ENCODE data around the gene GPR108. TPM values are rescaled to one million over a fixed set of nuclear protein-coding genes. Genes with fewer than 3 reads are reported as not detected.

Gene GPR108
- total and polyA plus RNA-seq, 2 of the 13 experiments (the other 11 are each of a cell fraction or from before 2014, with no cell fraction given) = 36.4 to 63.0 TPM

DNA sequence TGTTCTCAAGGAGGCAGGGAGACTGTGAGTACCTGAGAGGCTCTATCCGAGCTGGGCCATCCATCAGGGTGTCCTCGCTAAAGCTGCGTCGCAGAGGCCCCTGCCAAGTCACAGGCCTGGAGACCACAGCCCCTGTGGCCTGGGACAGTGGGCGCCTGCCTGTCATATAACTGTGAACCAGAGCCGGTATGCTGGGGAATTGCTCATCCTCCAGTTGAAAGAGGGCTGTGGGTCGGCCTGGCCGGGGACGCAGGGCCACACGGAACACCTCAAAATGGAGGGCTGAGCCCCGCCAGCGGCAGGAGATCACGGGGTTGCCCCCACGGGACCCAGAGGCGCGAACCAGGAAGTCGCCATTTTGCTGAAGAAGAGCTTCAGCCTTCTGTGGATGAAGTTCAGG, 23.2 kb upstream of the GPR108 start:
- ATAC-seq = no peak
- H4K20me1 ChIP-seq (ENCODE audit: insufficient read depth, low read length) = no peaks in the 10 kb centered on the region
- intact Hi-C loops (cut with micrococcal nuclease; ENCODE audit: unreplicated experiment) (no loop called here), in situ Hi-C loops (cut with HindIII; ENCODE audit: extremely low pct_ligation_motif_present, low pct_unique_long_range_greater_than_20kb) (no loop called here)
- H3K27me3 ChIP-seq (ENCODE audit: control insufficient read depth in 1 of 2, insufficient read depth in 2 of 2, low read length in 2 of 2) = no peaks in the 10 kb centered on the region
- ChIA-PET CTCF (ENCODE audit: low intra/inter-chr PET ratio, low total read pairs) (no interaction called here), POLR2A (interaction anchor here (1.8 to 1.9 kb wide), 2 partner anchors 8 to 40 kb away, joined by 4 to 8 read pairs; partner anchors contain the start of gene C3)
- WGBS (ENCODE audit: low lambda C conversion rate) = 96% methylated on average over 11 of the region's 17 CpGs
- FAIRE-seq = no peak
- no peak overlapping the region for H3K9ac ChIP-seq (ENCODE audit: insufficient read depth, low read depth, low read length)
- no TSS peak for BruUV-seq (replicated peaks)
- peaks cover 22% of the 10 kb centered on the region for H3K4me1 ChIP-seq (ENCODE audit: insufficient read depth, low read length)
- no peak for DNase-seq (ENCODE audit: low spot score)
- H3K9me3 ChIP-seq (ENCODE audit: low read length) = no peaks in the 10 kb centered on the region
- H3K27ac ChIP-seq (ENCODE audit: extremely low read length, insufficient read depth, low read length) = no peak overlapping the region
- H3K79me2 ChIP-seq (ENCODE audit: insufficient read depth, low read length) = no peaks in the 10 kb centered on the region
- H3K36me3 ChIP-seq (replicated peaks in 1 of 2; ENCODE audit: control insufficient read depth in 1 of 2, insufficient read depth in 2 of 2, low read length in 2 of 2) = no peaks in the 10 kb centered on the region
- no peak overlapping the region for H2AFZ ChIP-seq (ENCODE audit: low read length)
- H3K4me2 ChIP-seq (ENCODE audit: low read depth, low read length) = no peak overlapping the region
- no peak overlapping the region for H3K4me3 ChIP-seq (replicated peaks in 1 of 3; ENCODE audit: insufficient read depth in 1 of 3, low read depth in 2 of 3, low read length in 3 of 3)
- TF ChIP-seq ZNF138 (CRISPR knock-in tag; IDR thresholded peaks at IDR 0.05; ENCODE audit: low read depth) (no peak), KMT2A (CRISPR knock-in tag; IDR thresholded peaks at IDR 0.05) (no peak), ZC3H4 (CRISPR knock-in tag; IDR thresholded peaks at IDR 0.05; ENCODE audit: borderline replicate concordance) (no peak), MAZ (IDR thresholded peaks at IDR 0.05; ENCODE audit: borderline replicate concordance, low read depth, low read length) (no peak), MAZ (CRISPR knock-in tag; IDR thresholded peaks at IDR 0.05; ENCODE audit: low read depth) (no peak), TARDBP (CRISPR knock-in tag; IDR thresholded peaks at IDR 0.05) (no peak), FIP1L1 (IDR thresholded peaks at IDR 0.05; ENCODE audit: borderline replicate concordance, insufficient read depth, low read depth, low read length) (no peak), KLF6 (CRISPR knock-in tag; IDR thresholded peaks at IDR 0.05) (no peak), RFX5 (IDR thresholded peaks at IDR 0.05; ENCODE audit: low read depth, low read length) (no peak), NR3C1 (CRISPR knock-in tag; IDR thresholded peaks at IDR 0.05) (no peak), IKZF1 (IDR thresholded peaks at IDR 0.05) (no peak), PLRG1 (conservative IDR thresholded peaks at IDR 0.05) (no peak), ZNF430 (CRISPR knock-in tag; IDR thresholded peaks at IDR 0.05) (no peak)
- TF ChIP-seq, protein P1, sequence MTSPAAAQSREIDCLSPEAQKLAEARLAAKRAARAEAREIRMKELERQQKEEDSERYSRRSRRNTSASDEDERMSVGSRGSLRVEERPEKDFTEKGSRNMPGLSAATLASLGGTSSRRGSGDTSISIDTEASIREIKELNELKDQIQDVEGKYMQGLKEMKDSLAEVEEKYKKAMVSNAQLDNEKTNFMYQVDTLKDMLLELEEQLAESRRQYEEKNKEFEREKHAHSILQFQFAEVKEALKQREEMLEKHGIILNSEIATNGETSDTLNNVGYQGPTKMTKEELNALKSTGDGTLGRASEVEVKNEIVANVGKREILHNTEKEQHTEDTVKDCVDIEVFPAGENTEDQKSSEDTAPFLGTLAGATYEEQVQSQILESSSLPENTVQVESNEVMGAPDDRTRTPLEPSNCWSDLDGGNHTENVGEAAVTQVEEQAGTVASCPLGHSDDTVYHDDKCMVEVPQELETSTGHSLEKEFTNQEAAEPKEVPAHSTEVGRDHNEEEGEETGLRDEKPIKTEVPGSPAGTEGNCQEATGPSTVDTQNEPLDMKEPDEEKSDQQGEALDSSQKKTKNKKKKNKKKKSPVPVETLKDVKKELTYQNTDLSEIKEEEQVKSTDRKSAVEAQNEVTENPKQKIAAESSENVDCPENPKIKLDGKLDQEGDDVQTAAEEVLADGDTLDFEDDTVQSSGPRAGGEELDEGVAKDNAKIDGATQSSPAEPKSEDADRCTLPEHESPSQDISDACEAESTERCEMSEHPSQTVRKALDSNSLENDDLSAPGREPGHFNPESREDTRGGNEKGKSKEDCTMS (CRISPR knock-in tag; conservative IDR thresholded peaks at IDR 0.05) = no peak
- TF ChIP-seq, protein P2, sequence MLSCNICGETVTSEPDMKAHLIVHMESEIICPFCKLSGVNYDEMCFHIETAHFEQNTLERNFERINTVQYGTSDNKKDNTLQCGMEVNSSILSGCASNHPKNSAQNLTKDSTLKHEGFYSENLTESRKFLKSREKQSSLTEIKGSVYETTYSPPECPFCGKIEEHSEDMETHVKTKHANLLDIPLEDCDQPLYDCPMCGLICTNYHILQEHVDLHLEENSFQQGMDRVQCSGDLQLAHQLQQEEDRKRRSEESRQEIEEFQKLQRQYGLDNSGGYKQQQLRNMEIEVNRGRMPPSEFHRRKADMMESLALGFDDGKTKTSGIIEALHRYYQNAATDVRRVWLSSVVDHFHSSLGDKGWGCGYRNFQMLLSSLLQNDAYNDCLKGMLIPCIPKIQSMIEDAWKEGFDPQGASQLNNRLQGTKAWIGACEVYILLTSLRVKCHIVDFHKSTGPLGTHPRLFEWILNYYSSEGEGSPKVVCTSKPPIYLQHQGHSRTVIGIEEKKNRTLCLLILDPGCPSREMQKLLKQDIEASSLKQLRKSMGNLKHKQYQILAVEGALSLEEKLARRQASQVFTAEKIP (CRISPR knock-in tag; IDR thresholded peaks at IDR 0.05; ENCODE audit: borderline replicate concordance) = no peak
- TF ChIP-seq, protein P3, sequence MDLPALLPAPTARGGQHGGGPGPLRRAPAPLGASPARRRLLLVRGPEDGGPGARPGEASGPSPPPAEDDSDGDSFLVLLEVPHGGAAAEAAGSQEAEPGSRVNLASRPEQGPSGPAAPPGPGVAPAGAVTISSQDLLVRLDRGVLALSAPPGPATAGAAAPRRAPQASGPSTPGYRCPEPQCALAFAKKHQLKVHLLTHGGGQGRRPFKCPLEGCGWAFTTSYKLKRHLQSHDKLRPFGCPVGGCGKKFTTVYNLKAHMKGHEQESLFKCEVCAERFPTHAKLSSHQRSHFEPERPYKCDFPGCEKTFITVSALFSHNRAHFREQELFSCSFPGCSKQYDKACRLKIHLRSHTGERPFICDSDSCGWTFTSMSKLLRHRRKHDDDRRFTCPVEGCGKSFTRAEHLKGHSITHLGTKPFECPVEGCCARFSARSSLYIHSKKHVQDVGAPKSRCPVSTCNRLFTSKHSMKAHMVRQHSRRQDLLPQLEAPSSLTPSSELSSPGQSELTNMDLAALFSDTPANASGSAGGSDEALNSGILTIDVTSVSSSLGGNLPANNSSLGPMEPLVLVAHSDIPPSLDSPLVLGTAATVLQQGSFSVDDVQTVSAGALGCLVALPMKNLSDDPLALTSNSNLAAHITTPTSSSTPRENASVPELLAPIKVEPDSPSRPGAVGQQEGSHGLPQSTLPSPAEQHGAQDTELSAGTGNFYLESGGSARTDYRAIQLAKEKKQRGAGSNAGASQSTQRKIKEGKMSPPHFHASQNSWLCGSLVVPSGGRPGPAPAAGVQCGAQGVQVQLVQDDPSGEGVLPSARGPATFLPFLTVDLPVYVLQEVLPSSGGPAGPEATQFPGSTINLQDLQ (CRISPR knock-in tag; IDR thresholded peaks at IDR 0.05) = no peak
- TF ChIP-seq, protein P4, sequence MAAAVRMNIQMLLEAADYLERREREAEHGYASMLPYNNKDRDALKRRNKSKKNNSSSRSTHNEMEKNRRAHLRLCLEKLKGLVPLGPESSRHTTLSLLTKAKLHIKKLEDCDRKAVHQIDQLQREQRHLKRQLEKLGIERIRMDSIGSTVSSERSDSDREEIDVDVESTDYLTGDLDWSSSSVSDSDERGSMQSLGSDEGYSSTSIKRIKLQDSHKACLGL (CRISPR knock-in tag; IDR thresholded peaks at IDR 0.05) = no peak
- TF ChIP-seq, protein P5, sequence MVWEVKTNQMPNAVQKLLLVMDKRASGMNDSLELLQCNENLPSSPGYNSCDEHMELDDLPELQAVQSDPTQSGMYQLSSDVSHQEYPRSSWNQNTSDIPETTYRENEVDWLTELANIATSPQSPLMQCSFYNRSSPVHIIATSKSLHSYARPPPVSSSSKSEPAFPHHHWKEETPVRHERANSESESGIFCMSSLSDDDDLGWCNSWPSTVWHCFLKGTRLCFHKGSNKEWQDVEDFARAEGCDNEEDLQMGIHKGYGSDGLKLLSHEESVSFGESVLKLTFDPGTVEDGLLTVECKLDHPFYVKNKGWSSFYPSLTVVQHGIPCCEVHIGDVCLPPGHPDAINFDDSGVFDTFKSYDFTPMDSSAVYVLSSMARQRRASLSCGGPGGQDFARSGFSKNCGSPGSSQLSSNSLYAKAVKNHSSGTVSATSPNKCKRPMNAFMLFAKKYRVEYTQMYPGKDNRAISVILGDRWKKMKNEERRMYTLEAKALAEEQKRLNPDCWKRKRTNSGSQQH (CRISPR knock-in tag; IDR thresholded peaks at IDR 0.05; ENCODE audit: low read depth) = no peak
